GM23248 (cell line): ENCODE data around the gene FBXL4.

Source experiments
- EZH2 ChIP-seq: fragments of 200-600 bp; sonication (generic); IDR thresholded peaks from 2 replicates; pipeline ENCODE4 v1.6.1; 2018; ENCODE audit warnings: antibody characterized with exemption, mild to moderate bottlenecking; ENCODE audit not compliant: insufficient read depth, poor library complexity, severe bottlenecking
- EZH2phosphoT487 ChIP-seq: fragments of 200-600 bp; sonication (generic); IDR thresholded peaks from 2 replicates; pipeline ENCODE4 v1.6.1; 2018; ENCODE audit warnings: antibody characterized with exemption, moderate library complexity, mild to moderate bottlenecking, low read depth; ENCODE audit not compliant: insufficient read depth

DNA sequence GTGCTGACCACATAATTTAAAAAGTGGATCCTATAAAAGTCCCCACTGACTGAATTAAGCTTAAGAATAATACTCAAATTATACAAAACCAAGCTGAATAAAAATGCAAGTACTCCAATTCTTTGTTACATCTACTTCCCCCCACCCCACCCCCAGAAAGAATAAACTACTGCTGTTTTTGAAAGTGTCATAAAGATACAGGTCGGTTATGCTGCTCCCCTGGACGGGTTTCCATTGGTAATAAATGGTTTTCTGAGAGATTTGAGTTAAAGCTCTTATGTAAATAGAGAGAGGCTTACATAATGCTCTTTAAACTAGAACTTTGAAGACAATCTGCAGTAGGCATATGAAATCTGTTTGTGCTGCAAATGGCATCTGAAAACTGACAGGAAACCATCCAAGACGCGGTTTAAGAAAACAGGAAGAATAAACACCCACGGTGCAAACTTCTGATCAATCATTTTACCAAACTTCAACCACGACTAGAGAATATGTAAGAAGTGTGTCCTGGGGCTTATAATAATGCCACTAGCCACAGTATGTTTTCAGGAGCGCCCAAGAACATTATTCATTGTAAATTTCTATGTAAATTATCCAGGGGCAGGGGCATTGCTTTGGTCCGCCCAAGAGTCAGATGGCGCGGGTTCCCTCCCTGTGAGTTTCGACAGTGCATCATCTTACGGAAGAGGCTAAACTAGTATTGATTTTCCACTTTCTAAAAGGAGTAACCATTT is 124.2 kb downstream of the FBXL4 start:
- no peak for TF ChIP-seq EZH2phosphoT487
- peak; percentile 52 for TF ChIP-seq EZH2
